PC-9 (cell line): ENCODE results near the gene EEIG2. TPM values are rescaled to one million over a fixed set of nuclear protein-coding genes. Genes with fewer than 3 reads are reported as not detected.

Experiments
- Bru-seq: library from RNA; stranded (reverse); fragments of 400-500 nt; gene quantifications from one replicate; lab custom pipeline; 2021; lab: Mats Ljungman, UMichigan
- BruChase-seq, 2 experiments: library from RNA; stranded (reverse); fragments of 400-500 nt; gene quantifications; one replicate each; lab custom pipeline; 2021; lab: Mats Ljungman, UMichigan
- BruUV-seq: library from RNA; stranded (reverse); fragments of 400-500 nt; replicated peaks from 2 replicates; lab custom pipeline; 2021; lab: Mats Ljungman, UMichigan
- CTCF ChIA-PET: fragments of 300-600 bp; sonication (Branson Sonifier 250); formaldehyde crosslinking; loops from one replicate; lab custom pipeline; 2022; ENCODE audit warnings: antibody characterized with exemption; lab: Charles Lee
- POLR2A ChIA-PET: fragments of 300-600 bp; sonication (Branson Sonifier 250); formaldehyde crosslinking; loops from one replicate; lab custom pipeline; 2022; ENCODE audit warnings: antibody characterized with exemption; ENCODE audit not compliant: unreplicated experiment; lab: Charles Lee
- DNase-seq, 2 experiments: peaks; one replicate each; pipeline versions ENCODE4 v3.0.0 to v3.0.0-alpha.2; 2015 to 2022; ENCODE audit warnings: mixed read lengths in 1 of 2
- H2AFZ ChIP-seq: fragments of 200-600 bp; sonication (generic); 2 replicates; pipeline ENCODE4 v1.8.1; 2017; ENCODE audit warnings: antibody characterized with exemption
- H3F3A ChIP-seq: fragments of 200-600 bp; sonication (generic); 2 replicates; pipeline ENCODE4 v1.8.1; 2017; ENCODE audit warnings: antibody characterized with exemption, mild to moderate bottlenecking, low read depth; ENCODE audit not compliant: insufficient read depth
- H3K27ac ChIP-seq: fragments of 200-600 bp; sonication (generic); 2 replicates; pipeline ENCODE4 v1.6.1; 2016; ENCODE audit warnings: mixed run types
- H3K27me3 ChIP-seq: fragments of 200-600 bp; sonication (generic); 2 replicates; pipeline ENCODE4 v1.6.1; 2016; ENCODE audit warnings: low read depth, mixed run types; ENCODE audit not compliant: insufficient read depth
- H3K36me3 ChIP-seq: fragments of 200-600 bp; sonication (generic); 2 replicates; pipeline ENCODE4 v1.6.1; 2016; ENCODE audit warnings: low read depth, mixed run types
- H3K4me1 ChIP-seq: fragments of 200-600 bp; sonication (generic); replicated peaks from 2 replicates; pipeline ENCODE4 v1.6.1; 2016; ENCODE audit warnings: mixed run types; ENCODE audit not compliant: insufficient read depth
- H3K4me2 ChIP-seq: fragments of 200-600 bp; sonication (generic); 2 replicates; pipeline ENCODE4 v1.6.1; 2017; ENCODE audit warnings: mixed run types
- H3K4me3 ChIP-seq: fragments of 200-600 bp; sonication (generic); 2 replicates; pipeline ENCODE4 v1.6.1; 2016; ENCODE audit warnings: mixed run types
- H3K79me2 ChIP-seq: fragments of 200-600 bp; sonication (generic); 2 replicates; pipeline ENCODE4 v1.6.1; 2017; ENCODE audit warnings: low read depth, mixed run types
- H3K9me2 ChIP-seq: fragments of 200-600 bp; sonication (generic); 2 replicates; pipeline ENCODE4 v1.8.1; 2017; ENCODE audit warnings: mild to moderate bottlenecking; ENCODE audit not compliant: insufficient read depth
- H3K9me3 ChIP-seq: fragments of 200-600 bp; sonication (generic); 2 replicates; pipeline ENCODE4 v1.8.1; 2016; ENCODE audit warnings: low read depth; ENCODE audit not compliant: insufficient read depth
- H4K20me1 ChIP-seq: fragments of 200-600 bp; sonication (generic); 2 replicates; pipeline ENCODE4 v1.8.1; 2017; ENCODE audit not compliant: insufficient read depth
- EZH2 ChIP-seq: fragments of 200-600 bp; sonication (generic); IDR thresholded peaks from 2 replicates; pipeline ENCODE4 v1.8.0; 2017; ENCODE audit warnings: antibody characterized with exemption, low read depth
- intact Hi-C: fragments of 100-400 bp; cut with micrococcal nuclease; formaldehyde crosslinking; loops from one replicate; pipeline ENCODE4 v1.10.0; 2022; ENCODE audit not compliant: unreplicated experiment
- long read RNA-seq: library from polyadenylated mRNA; stranded (forward); transcript quantifications from one replicate; pipeline ENCODE4 v2.0.0, GENCODE V29; 2022
- total RNA-seq: library from RNA; stranded (reverse); gene quantifications from 2 replicates; pipeline ENCODE4 v1.2.3, GENCODE V29; 2021
- TF ChIP-seq, protein P1 (sequence below): fragments of 200-600 bp; sonication (generic); conservative IDR thresholded peaks from 2 replicates; pipeline ENCODE4 v1.6.1; 2017; ENCODE audit warnings: mixed run types, antibody characterized with exemption, mild to moderate bottlenecking, moderate library complexity

EEIG2 gene
- total RNA-seq, result 31.6 and 31.9 TPM in 2 replicates
- Bru-seq, nascent RNA, result percentile 79 among the genes with signal in this experiment
- BruChase-seq, experiment 1, labeled RNA remaining after a 2-hour chase, result percentile 76 among the genes with signal in this experiment
- BruChase-seq, experiment 2, labeled RNA remaining after a 6-hour chase, result percentile 80 among the genes with signal in this experiment
- long read RNA-seq, full-length matches to known transcripts, result 20 of 29 reads
- long read RNA-seq, partial matches to known transcripts, result 0 of 29 reads
- long read RNA-seq, other reads (novel, unspliced or antisense), result 9 of 29 reads

DNA sequence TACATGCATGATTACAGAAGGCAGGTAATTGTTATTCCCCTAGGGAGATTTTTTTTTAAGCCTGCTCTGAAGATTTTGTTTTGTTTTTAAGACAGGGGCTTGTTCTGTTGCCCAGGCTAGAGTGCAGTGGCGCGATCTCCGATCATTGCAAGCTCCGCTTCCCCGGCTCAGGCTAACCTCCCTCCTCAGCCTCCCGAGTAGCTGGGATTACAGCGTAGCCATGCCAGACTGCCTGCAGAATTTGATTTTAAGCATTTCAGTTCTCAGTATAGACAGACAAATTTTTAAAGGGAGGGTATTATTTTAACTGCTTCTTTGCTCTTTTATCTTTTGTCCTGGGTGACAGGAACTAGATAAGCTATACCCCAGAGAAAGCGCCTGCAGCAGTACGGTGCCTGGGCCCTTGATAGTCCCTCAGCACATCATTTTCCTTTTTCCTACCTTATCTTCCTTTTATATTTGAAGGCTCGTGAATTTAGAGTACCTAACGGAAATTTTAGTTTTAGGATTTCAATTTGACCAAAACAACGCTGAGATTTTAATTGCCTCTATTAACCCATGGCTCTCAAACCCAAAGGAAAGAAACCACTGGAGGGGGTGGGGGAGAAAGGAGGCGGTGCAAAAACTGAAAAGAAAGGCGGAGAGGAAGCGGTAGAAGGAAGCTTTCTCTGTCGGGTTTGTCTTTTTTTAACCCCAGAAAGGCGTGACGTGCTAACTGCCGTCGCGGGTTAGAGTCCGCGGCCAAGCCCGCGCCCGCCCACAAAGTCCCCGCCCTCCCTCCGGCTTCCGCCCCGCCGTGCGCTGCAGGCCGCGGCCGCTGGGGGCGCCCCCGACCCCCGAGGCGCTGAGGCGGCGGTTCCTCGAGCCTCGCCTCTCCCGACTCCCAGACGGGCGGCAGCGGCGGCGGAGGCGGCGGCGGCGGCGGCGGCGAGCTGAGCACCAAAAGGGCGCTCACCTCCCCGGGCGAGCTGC lies at the start of gene EEIG2:
Gene EEIG2 (plus strand): TSS at position 886 of the 972 bp plus-strand sequence. CDS start 329 bp downstream, outside the sequence.
- DNase-seq, result peak; percentile 69 to 89
- TF ChIP-seq EZH2, result no peak
- TF ChIP-seq, protein P1, sequence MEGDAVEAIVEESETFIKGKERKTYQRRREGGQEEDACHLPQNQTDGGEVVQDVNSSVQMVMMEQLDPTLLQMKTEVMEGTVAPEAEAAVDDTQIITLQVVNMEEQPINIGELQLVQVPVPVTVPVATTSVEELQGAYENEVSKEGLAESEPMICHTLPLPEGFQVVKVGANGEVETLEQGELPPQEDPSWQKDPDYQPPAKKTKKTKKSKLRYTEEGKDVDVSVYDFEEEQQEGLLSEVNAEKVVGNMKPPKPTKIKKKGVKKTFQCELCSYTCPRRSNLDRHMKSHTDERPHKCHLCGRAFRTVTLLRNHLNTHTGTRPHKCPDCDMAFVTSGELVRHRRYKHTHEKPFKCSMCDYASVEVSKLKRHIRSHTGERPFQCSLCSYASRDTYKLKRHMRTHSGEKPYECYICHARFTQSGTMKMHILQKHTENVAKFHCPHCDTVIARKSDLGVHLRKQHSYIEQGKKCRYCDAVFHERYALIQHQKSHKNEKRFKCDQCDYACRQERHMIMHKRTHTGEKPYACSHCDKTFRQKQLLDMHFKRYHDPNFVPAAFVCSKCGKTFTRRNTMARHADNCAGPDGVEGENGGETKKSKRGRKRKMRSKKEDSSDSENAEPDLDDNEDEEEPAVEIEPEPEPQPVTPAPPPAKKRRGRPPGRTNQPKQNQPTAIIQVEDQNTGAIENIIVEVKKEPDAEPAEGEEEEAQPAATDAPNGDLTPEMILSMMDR, result peak; percentile 62; the same call in 1 of the 2 replicates
- peak within 1 kb of the TSS; percentile 83 for H3K4me2 ChIP-seq
- H3K36me3 ChIP-seq, result no peaks in the 10 kb centered on the region
- BruUV-seq, result TSS peak; percentile 47
- no peaks in the 10 kb centered on the region for H3K9me3 ChIP-seq
- peak within 1 kb of the TSS; percentile 88 for H2AFZ ChIP-seq
- H3K9me2 ChIP-seq, result no peaks in the 10 kb centered on the region
- intact Hi-C loops, result no loop called here
- H3K27ac ChIP-seq, result 0 out of 2 replicates have a peak within 1 kb of the TSS, but pooled peaks have one; percentile 18
- H3K27me3 ChIP-seq, result no peaks in the 10 kb centered on the region
- H3F3A ChIP-seq, result no peaks in the 10 kb centered on the region; the same call in 1 of the 2 replicates
- POLR2A ChIA-PET, result no interaction called here
- H3K4me3 ChIP-seq, result peak within 1 kb of the TSS; percentile 69
- H4K20me1 ChIP-seq, result no peaks in the 10 kb centered on the region
- H3K79me2 ChIP-seq, result 0 out of 2 replicates have a peak, but pooled peaks cover 13% of the 10 kb centered on the region
- CTCF ChIA-PET, result interaction anchor here (0.5 to 1.8 kb wide), 7 partner anchors 25 to 737 kb away, joined by 3 to 10 read pairs (median 5); partner anchors contain the start of gene SLC25A24
- peaks cover 26% of the 10 kb centered on the region for H3K4me1 ChIP-seq

DNA sequence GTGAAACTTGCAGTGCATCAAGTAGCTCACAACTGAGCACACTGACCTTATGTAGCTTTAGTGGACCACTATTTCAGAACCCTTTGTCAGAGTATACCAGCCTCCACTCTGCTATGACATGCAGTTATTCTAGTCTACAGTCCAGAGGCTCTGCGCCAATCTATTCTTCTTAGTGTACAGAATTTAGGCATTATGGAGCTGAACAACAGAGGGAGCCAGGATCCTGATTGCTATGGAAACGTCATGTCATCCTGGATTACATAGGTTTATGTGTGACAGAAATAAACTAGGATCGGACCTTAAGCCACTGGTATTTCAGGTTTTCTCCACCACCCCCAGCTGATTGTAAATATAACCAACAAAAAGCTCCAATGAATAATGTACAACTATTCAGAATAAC lies 48.1 kb upstream of the EEIG2 start:
- intact Hi-C loops, result loop anchor here (1.0 to 5.0 kb wide), 5 partner anchors 50 to 681 kb away; a partner anchor contains a TSS
- ChIA-PET CTCF (interaction anchor here (1.4 to 1.5 kb wide), 2 partner anchors 47 to 49 kb away, joined by 5 read pairs; no protein-coding TSS in a partner anchor), POLR2A (no interaction called here)
- Histone ChIP-seq H3K4me3 (no peak overlapping the region), H3K9me3 (no peaks in the 10 kb centered on the region), H3K79me2 (no peaks in the 10 kb centered on the region), H3K36me3 (no peaks in the 10 kb centered on the region), H3K9me2 (no peaks in the 10 kb centered on the region), H3K27ac (no peak overlapping the region), H3K4me2 (no peak overlapping the region), H2AFZ (no peak overlapping the region), H4K20me1 (no peaks in the 10 kb centered on the region), H3K27me3 (no peaks in the 10 kb centered on the region), H3K4me1 (0 out of 2 replicates have a peak, but pooled peaks cover 5% of the 10 kb centered on the region), H3F3A (no peaks in the 10 kb centered on the region)
- no TSS peak for BruUV-seq
- DNase-seq, result peak in 1 of 2 experiments; percentile 45
- TF ChIP-seq, protein P1, result no peak
- TF ChIP-seq EZH2, result no peak
